ENCODE measurements around the gene FITM1.

The FITM1 gene

GRCh38 chr14:24157331-24157730 lies 26.9 kb downstream of the FITM1 start:
- no peak for DNase-seq (ENCODE audit: low spot score)
- TF ChIP-seq, protein P1, sequence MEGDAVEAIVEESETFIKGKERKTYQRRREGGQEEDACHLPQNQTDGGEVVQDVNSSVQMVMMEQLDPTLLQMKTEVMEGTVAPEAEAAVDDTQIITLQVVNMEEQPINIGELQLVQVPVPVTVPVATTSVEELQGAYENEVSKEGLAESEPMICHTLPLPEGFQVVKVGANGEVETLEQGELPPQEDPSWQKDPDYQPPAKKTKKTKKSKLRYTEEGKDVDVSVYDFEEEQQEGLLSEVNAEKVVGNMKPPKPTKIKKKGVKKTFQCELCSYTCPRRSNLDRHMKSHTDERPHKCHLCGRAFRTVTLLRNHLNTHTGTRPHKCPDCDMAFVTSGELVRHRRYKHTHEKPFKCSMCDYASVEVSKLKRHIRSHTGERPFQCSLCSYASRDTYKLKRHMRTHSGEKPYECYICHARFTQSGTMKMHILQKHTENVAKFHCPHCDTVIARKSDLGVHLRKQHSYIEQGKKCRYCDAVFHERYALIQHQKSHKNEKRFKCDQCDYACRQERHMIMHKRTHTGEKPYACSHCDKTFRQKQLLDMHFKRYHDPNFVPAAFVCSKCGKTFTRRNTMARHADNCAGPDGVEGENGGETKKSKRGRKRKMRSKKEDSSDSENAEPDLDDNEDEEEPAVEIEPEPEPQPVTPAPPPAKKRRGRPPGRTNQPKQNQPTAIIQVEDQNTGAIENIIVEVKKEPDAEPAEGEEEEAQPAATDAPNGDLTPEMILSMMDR (IDR thresholded peaks at IDR 0.05; ENCODE audit: borderline replicate concordance, control extremely low read depth, extremely low read depth, insufficient read depth, missing control alignments): no peak
- in situ Hi-C loops (cut with MboI; ENCODE audit: low sequenced_read_pairs, unreplicated experiment): no loop called here

GRCh38 chr14:24159777-24160498 lies 29.5 kb downstream of the FITM1 start:
- TF ChIP-seq, protein P1 (IDR thresholded peaks at IDR 0.05; ENCODE audit: borderline replicate concordance, control extremely low read depth, extremely low read depth, insufficient read depth, missing control alignments): no peak
- DNase-seq (ENCODE audit: low spot score): no peak
- in situ Hi-C loops (cut with MboI; ENCODE audit: low sequenced_read_pairs, unreplicated experiment): no loop called here

- in situ Hi-C loops (cut with MboI; ENCODE audit: low sequenced_read_pairs, unreplicated experiment): no loop called here
- TF ChIP-seq, protein P1 (IDR thresholded peaks at IDR 0.05; ENCODE audit: borderline replicate concordance, control extremely low read depth, extremely low read depth, insufficient read depth, missing control alignments): no peak
- DNase-seq (ENCODE audit: low spot score): no peak
These were observed 30.0 kb downstream of the FITM1 start for GRCh38 chr14:24160499-24160849.

GRCh38 chr14:24160850-24161804 lies 30.7 kb downstream of the FITM1 start, which contains the start of gene IRF9:
Gene IRF9, plus strand, starts transcription at chr14:24161265. Its CDS starts 880 bp downstream, at chr14:24162145.
- DNase-seq (ENCODE audit: low spot score): peak; percentile 95
- TF ChIP-seq, protein P1 (IDR thresholded peaks at IDR 0.05; ENCODE audit: borderline replicate concordance, control extremely low read depth, extremely low read depth, insufficient read depth, missing control alignments): peak; percentile 80
- in situ Hi-C loops (cut with MboI; ENCODE audit: low sequenced_read_pairs, unreplicated experiment): no loop called here

DNA sequence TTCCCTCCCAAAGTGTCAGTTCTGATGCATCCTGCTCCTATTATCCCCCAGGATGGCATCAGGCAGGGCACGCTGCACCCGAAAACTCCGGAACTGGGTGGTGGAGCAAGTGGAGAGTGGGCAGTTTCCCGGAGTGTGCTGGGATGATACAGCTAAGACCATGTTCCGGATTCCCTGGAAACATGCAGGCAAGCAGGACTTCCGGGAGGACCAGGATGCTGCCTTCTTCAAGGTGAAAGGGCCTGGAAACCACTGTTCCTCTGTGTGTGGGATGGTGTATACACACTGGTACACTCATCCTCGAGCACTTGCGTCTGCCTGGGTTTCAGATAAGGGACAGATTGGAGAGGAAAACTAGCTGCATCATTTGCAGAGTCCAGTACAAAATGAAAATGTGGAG lies 31.6 kb downstream of the FITM1 start:
- in situ Hi-C loops (cut with MboI; ENCODE audit: low sequenced_read_pairs, unreplicated experiment): no loop called here
- TF ChIP-seq, protein P1 (IDR thresholded peaks at IDR 0.05; ENCODE audit: borderline replicate concordance, control extremely low read depth, extremely low read depth, insufficient read depth, missing control alignments): no peak
- no peak for DNase-seq (ENCODE audit: low spot score)

DNA sequence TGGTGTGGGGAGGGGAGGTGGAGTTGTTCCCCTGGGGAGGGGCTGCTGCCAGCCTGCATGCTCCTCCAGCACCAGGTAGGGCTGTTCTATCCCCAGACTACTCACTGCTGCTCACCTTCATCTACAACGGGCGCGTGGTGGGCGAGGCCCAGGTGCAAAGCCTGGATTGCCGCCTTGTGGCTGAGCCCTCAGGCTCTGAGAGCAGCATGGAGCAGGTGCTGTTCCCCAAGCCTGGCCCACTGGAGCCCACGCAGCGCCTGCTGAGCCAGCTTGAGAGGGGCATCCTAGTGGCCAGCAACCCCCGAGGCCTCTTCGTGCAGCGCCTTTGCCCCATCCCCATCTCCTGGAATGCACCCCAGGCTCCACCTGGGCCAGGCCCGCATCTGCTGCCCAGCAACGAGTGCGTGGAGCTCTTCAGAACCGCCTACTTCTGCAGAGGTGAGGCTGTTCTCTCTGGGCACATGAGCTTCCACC lies 34.1 kb downstream of the FITM1 start:
- no peak for DNase-seq (ENCODE audit: low spot score)
- TF ChIP-seq, protein P1 (IDR thresholded peaks at IDR 0.05; ENCODE audit: borderline replicate concordance, control extremely low read depth, extremely low read depth, insufficient read depth, missing control alignments): no peak
- in situ Hi-C loops (cut with MboI; ENCODE audit: low sequenced_read_pairs, unreplicated experiment): no loop called here
